T-helper 1 cell treated with Interleukin-12 subunit alpha and Interleukin-12 subunit beta and Interleukin-4 antibody, amounts not matched to agents 30 μg/mL and 1 μg/mL, for 36 hours (primary cell): ENCODE measurements around the gene PDHB.

ENCODE experiments used
- H3K27ac Mint-ChIP-seq: one replicate; pipeline ENCODE4 v1.8.0; 2021; ENCODE audit warnings: mild to moderate bottlenecking, mixed read lengths
- H3K27me3 Mint-ChIP-seq: one replicate; pipeline ENCODE4 v1.8.0; 2021; ENCODE audit warnings: low read depth, mixed read lengths
- H3K36me3 Mint-ChIP-seq: one replicate; pipeline ENCODE4 v1.8.0; 2021; ENCODE audit warnings: low read depth, mixed read lengths
- H3K4me1 Mint-ChIP-seq: one replicate; pipeline ENCODE4 v1.8.0; 2021; ENCODE audit warnings: low read depth, mixed read lengths
- H3K4me3 Mint-ChIP-seq: one replicate; pipeline ENCODE4 v1.8.0; 2021; ENCODE audit warnings: mild to moderate bottlenecking, moderate library complexity, mixed read lengths
- H3K9me3 Mint-ChIP-seq: one replicate; pipeline ENCODE4 v1.8.0; 2021; ENCODE audit warnings: mixed read lengths

Gene PDHB

DNA sequence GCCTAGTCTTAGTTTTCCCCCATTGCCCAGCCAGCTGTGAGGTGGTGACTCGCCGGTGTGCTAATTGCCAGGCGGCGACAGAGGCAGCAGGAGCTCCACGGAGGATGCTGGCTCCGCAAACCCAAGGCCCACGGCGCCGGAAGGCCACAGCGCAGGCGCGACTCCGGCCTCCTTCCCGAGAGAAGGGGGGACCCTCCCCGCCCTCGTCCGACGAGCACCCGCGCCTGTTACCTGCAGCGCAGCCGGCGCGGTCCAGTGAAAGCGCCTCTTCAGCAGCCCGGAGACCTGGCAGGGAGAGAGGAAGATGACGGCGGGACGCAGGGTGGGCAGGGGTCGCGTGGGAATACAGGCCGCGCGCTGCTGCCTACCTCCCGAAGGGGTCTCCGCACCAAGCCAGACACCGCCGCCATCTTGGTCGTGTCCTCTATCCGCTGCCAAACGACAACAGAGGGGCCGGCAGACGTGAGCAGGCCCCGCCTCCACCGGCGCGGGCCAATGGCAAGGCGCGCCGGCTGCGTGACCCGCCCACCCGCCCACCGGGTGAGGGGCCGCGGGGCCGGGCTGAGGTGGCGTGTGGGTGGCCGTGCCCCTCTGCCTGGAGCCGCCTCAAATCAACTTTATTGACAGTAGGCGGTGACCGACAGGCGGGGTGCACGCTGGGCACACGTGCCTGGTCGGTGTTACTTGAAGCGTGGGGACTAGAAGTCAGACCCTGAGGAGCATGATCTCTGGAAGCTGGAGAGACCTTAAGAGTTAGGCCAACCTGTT is at the start of gene PDHB:
PDHB (minus strand) TSS at position 433 of the 768 bp plus-strand sequence; CDS start at position 410, 23 bp downstream.
- Mint-ChIP-seq H3K36me3 (peaks cover 28% of the 10 kb centered on the region), H3K9me3 (no peaks in the 10 kb centered on the region), H3K4me3 (peak within 1 kb of the TSS; percentile 92), H3K4me1 (peaks cover 17% of the 10 kb centered on the region), H3K27ac (peak within 1 kb of the TSS; percentile 93), H3K27me3 (peaks cover 16% of the 10 kb centered on the region)

DNA sequence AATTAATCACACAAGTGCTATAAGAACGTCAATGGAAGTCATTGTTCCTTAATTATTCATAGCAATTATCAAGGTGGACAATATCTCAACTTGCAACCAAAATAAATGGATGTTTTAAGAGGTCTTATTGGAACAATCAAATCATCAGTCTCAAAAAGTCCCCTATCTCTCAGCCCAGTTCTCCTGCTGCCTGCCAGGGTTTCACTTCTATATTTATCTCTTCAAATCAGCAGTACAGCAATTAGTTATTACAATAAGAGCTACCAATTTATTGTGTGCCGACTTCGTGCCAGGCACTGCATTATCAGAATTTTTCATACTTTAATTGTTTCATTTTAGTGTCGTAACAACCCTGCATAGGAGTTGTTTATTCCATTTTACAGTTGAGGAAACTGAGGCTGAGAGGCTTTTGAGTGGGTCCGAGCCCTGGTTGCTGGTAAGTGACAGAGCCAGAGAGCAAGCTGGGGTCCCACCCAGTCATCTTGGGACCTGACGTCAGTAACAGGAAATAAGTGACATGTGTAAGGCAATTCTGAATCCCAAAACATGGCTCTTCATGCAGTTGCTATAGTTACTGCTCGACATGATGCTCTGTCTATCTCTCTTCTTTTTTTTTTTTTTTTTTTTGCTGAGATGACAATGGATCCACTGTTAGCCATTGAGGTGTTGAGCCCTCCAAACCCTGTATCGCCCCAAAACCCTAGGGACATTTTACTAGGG is 49.4 kb upstream of the PDHB start:
- H3K27ac Mint-ChIP-seq, result no peak overlapping the region
- peaks cover 3% of the 10 kb centered on the region for H3K4me1 Mint-ChIP-seq
- peaks cover 7% of the 10 kb centered on the region for H3K9me3 Mint-ChIP-seq
- peaks cover 53% of the 10 kb centered on the region for H3K27me3 Mint-ChIP-seq
- no peak overlapping the region for H3K4me3 Mint-ChIP-seq
- H3K36me3 Mint-ChIP-seq, result peaks cover 2% of the 10 kb centered on the region

DNA sequence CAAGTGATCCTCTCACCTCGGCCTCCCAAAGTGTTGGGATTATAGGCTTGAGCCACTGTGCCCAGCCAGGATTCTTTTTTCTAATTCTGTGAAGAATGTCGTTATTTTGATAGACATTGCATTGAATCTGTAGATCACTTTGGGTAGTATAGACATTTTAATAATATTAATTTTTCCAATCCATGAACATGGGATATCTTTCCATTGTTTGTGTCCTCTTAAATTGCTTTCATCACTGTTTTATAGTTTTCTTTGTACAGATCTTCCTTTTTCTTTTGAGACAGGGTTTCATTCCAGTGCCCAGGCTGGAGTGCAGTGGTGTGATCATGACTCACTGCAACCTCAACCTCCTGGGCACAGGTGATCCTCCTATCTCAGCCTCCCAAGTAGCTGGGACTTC is 46.7 kb upstream of the PDHB start:
- peaks cover 1% of the 10 kb centered on the region for H3K4me1 Mint-ChIP-seq
- H3K36me3 Mint-ChIP-seq, result peaks cover 4% of the 10 kb centered on the region
- no peak overlapping the region for H3K4me3 Mint-ChIP-seq
- peaks cover 7% of the 10 kb centered on the region for H3K9me3 Mint-ChIP-seq
- no peak overlapping the region for H3K27ac Mint-ChIP-seq
- H3K27me3 Mint-ChIP-seq, result peaks cover 34% of the 10 kb centered on the region

DNA sequence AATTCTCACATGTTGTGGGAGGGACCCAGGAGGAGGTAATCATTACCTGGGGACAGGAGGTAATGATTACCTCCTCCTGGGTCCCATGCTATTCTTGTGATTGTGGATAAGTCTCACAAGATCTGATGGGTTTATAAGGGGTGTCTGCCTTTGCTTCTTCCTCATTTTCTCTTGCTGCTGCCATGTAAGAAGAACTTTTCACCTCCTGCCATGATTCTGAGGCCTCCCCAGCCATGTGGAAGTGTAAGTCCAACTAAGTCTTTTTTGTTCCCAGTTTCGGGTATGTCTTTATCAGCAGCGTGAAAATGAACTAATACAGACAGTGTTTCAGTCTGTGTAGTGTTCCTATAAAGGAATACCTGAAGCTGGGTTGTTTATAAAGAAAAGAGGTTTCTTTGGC is 45.1 kb upstream of the PDHB start:
- Mint-ChIP-seq H3K36me3 (peaks cover 5% of the 10 kb centered on the region), H3K9me3 (peaks cover 7% of the 10 kb centered on the region), H3K4me1 (peaks cover 16% of the 10 kb centered on the region), H3K27me3 (peaks cover 29% of the 10 kb centered on the region), H3K27ac (no peak overlapping the region), H3K4me3 (no peak overlapping the region)

DNA sequence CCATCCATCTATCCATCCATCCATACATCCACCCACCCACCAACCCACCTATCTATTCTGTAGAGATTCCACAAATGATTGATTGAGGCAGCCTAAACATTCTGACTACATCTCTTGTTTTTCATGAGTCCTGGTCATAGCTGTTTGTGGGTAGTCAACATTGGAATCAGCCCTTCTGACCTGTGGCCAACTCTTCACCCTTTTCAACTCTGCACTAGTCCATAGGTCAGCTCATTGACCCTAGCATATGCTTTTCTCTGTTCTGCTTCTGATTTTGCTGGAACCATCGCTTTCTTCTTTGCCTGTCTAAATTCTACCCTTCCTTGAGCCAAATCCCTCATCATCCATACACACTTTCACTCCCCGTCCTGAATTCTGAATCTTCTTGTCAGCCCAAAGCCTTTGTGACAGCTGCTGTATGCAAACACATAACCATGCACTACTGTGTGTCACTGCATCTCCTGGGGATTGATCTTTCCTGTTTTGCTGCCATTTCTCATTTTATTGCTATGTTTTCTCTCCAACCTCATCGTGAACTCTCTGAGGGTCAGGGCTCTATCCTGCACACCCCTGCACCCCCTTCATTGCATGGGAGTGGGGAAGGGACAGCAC is 41.4 kb upstream of the PDHB start:
- Mint-ChIP-seq H3K36me3 (peaks cover 9% of the 10 kb centered on the region), H3K4me3 (no peak overlapping the region), H3K27me3 (peaks cover 10% of the 10 kb centered on the region), H3K27ac (no peak overlapping the region), H3K9me3 (peaks cover 4% of the 10 kb centered on the region), H3K4me1 (peaks cover 47% of the 10 kb centered on the region)

DNA sequence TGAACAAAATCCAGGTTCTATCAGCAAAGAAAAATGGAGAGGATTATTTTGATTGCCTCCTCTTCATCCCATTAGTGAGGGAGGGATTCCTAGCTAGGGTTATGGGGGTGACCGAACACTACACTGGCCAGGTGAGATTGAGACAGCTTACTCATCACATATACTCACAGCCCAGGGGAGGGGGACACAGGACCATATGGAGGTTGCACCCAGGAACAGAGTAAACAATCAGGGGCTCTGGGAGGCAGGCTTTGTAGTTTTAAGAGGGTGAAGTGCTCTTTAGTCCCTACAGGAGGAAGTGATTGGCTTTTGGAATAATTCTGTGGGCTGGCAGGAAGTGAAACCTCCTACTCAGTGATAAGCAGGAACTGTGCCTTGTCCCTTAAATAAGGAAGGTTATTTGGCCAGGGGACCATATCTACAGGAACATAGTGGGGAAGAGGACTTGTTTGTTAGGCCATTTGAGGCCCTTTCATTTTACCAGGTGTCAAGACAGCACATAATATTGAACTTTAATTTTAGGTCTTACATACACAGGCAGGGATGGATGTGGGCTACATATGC is 40.8 kb upstream of the PDHB start:
- H3K4me3 Mint-ChIP-seq, result no peak overlapping the region
- no peak overlapping the region for H3K27ac Mint-ChIP-seq
- peaks cover 9% of the 10 kb centered on the region for H3K36me3 Mint-ChIP-seq
- H3K27me3 Mint-ChIP-seq, result peaks cover 10% of the 10 kb centered on the region
- peaks cover 52% of the 10 kb centered on the region for H3K4me1 Mint-ChIP-seq
- H3K9me3 Mint-ChIP-seq, result peaks cover 4% of the 10 kb centered on the region

DNA sequence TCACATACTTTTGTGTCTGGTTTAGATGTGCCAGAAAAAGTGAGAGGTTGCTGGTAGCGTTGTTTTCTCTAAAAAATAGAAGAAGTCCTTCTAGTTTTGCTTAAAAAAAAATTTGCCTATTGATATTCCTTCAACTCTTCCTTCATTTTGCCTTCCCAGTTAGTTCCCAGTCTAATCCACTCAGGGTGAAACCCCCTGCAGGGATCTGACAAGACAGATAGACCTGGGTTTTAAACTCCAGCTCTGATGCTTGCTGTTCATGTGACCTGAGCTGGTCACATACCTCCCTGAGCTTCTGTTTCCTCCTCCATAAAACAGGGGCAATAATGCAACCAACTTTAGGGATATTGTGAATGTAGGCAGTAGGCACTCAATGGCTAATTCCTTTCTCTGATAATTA is 39.6 kb upstream of the PDHB start:
- peaks cover 7% of the 10 kb centered on the region for H3K36me3 Mint-ChIP-seq
- H3K4me1 Mint-ChIP-seq, result peaks cover 60% of the 10 kb centered on the region
- H3K9me3 Mint-ChIP-seq, result no peaks in the 10 kb centered on the region
- peaks cover 7% of the 10 kb centered on the region for H3K27me3 Mint-ChIP-seq
- H3K4me3 Mint-ChIP-seq, result no peak overlapping the region
- H3K27ac Mint-ChIP-seq, result no peak overlapping the region

DNA sequence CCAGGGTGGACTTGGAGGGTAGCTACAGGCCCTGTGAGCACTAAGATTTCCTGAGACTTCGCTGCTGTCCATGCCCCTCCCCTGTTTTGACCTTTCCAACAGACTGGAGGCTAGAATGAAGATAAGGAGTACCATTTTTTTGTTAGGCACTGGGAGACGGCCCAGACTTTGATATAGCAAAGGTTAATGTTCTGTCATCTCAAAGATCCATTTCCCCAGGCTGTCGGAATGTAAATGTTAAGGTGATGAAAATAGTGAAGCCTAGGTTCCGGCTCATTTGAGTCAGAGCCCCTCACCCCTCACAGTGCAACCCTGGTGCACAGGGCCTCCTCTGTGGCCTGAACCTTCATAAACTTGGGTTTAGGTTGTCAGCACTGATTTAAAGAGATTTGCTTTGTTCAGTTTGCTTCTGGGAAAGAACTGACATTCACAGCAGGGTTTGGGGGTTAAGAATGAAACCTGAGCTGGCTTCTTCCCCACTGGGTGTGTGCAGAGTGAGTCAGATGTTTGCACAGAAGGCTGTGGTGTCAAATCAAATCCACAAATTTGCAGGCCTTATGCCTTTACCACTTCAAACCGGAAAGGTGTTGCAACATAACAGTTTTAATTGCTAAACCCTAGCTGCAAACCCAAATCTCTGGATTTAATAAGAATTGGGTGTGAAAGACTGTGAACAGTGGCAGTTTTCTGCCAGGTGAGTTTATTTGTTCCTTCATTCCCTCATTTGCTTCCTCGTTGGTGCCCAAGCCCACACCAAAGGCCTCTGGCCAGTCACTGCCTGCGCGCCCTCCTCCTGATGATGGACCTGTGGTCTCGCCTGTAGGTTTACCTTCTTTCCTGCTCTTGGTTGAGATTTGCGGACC is 37.6 kb upstream of the PDHB start:
- peak overlapping the region; percentile 90 for H3K27ac Mint-ChIP-seq
- peaks cover 5% of the 10 kb centered on the region for H3K36me3 Mint-ChIP-seq
- H3K9me3 Mint-ChIP-seq, result no peaks in the 10 kb centered on the region
- peaks cover 64% of the 10 kb centered on the region for H3K4me1 Mint-ChIP-seq
- peak overlapping the region; percentile 42 for H3K4me3 Mint-ChIP-seq
- no peaks in the 10 kb centered on the region for H3K27me3 Mint-ChIP-seq

DNA sequence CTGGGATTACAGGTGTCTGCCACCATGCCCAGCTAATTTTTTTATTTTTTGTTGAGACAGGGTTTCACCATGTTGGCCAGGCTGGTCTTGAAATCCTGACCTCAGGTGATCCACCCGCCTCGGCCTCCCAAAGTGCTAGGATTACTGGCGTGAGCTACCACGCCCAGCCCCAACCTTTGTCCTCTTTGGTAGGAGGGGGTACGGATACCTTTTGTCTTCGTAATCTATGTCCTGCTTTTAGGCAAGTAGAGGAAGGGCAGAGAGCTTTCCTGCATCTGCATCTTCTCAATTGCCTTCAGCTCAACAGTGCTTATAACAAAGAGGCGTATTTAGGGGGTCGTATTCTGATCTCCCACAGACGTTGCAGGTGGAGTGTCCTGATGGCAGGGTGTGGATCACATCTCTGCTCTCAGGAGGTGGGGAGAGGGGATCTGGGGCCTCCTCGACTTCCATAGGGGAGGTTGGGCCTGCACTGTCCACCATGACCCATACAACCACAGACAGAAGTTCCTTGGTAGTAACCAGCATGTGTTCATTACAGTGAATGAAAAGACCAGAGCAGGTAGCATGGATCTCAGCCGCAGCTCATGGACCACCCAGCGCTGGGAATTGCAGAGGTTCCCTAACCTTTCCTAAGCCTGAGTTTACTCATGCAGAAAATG is 36.9 kb upstream of the PDHB start:
- Mint-ChIP-seq H3K27me3 (no peaks in the 10 kb centered on the region), H3K36me3 (peaks cover 5% of the 10 kb centered on the region), H3K4me3 (peak overlapping the region; percentile 42), H3K9me3 (no peaks in the 10 kb centered on the region), H3K4me1 (peaks cover 67% of the 10 kb centered on the region), H3K27ac (peak overlapping the region; percentile 90)

DNA sequence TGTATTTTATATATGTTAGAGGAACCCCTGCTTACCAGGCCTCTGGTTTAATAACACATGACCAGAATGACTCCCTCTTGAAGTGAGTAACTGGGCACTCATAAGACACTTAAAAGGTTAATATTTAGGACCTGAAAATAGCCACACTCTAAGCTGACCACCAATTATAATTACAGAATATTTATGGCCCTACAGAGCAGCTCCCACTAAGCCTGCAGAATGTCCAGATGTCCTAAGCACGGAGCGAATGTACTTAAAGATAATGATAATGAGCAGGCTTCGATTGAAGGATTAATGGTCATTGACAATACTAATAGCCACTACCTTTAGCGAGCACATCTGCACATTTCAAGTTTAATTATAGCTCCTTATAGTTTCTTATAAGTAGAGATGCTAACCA is 35.5 kb upstream of the PDHB start:
- H3K9me3 Mint-ChIP-seq, result no peaks in the 10 kb centered on the region
- H3K4me3 Mint-ChIP-seq, result no peak overlapping the region
- no peaks in the 10 kb centered on the region for H3K27me3 Mint-ChIP-seq
- H3K36me3 Mint-ChIP-seq, result peaks cover 4% of the 10 kb centered on the region
- no peak overlapping the region for H3K27ac Mint-ChIP-seq
- H3K4me1 Mint-ChIP-seq, result peaks cover 55% of the 10 kb centered on the region

DNA sequence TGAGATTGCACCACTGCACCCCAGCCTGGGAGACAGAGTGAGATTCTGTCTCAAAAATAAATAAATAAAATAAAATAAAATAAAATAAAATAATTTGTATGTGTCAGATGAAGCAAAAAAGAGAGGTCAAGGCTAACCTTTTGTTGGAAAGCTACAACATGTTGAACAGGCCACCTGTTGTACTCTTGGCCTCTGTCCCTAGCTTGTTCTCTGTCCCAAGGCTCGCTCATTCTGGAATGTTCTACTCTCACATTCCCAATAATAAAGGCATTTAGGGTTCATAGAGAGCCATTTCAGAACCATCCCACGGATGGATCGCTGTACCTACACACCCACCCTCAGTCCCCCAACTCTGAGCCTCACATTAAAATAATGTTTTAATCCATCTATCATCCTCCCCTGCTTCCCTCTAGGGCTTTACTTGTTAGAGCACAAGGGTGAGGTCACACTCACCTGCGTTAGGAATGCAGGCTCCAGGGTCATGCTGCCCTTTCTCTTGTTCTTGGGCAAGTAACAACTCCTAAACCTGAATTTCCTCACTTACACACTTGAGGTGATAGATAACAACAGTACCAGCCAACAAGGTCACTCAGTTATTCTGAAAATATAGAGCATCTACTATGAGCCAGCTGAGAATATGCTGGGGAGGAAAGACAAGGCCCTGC is 33.4 kb upstream of the PDHB start:
- peaks cover 48% of the 10 kb centered on the region for H3K4me1 Mint-ChIP-seq
- no peaks in the 10 kb centered on the region for H3K27me3 Mint-ChIP-seq

DNA sequence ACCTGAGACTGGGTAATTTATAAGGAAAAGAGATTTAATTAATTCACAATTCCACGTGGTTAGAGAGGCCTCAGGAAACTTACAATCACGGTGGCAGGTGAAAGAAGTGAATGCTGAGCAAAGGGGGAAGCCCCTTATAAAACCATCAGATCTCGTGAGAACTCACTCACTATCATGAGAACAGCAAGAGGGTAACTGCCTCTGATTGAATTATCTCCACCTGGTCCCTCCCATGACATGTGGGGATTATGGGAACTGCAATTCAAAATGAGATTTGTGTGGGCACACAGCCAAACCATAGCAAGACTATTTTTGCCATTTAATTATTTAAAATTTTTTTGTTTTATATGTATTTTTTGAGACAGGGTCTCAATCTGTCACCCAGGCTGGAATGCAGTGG is 31.2 kb upstream of the PDHB start:
- Mint-ChIP-seq H3K27ac (no peak overlapping the region), H3K9me3 (no peaks in the 10 kb centered on the region), H3K4me1 (peaks cover 30% of the 10 kb centered on the region), H3K27me3 (no peaks in the 10 kb centered on the region), H3K36me3 (no peaks in the 10 kb centered on the region), H3K4me3 (no peak overlapping the region)

More for the DNA sequence above, 33.4 kb upstream of the PDHB start:
- H3K4me3 Mint-ChIP-seq, result no peak overlapping the region
- no peak overlapping the region for H3K27ac Mint-ChIP-seq
- no peaks in the 10 kb centered on the region for H3K9me3 Mint-ChIP-seq
- no peaks in the 10 kb centered on the region for H3K36me3 Mint-ChIP-seq

DNA sequence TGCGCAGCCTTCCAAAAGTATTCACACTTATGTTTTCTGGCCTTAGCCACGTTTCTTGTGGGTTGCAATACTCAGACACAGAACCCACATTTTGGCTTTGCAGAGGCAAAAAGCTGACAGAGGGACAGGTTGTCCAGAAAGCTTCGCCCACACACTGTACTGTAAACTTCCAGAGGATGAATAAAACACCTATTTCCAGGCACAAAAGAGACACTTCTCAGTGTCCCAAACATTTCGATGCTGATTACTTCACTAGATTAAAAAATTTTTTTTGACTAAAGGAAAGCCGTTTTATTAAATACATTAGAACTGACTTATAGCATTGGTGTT is 30.3 kb upstream of the PDHB start:
- Mint-ChIP-seq H3K36me3 (no peaks in the 10 kb centered on the region), H3K4me1 (peaks cover 20% of the 10 kb centered on the region), H3K9me3 (no peaks in the 10 kb centered on the region), H3K4me3 (no peak overlapping the region), H3K27ac (peak overlapping the region; percentile 31), H3K27me3 (no peaks in the 10 kb centered on the region)
